GM19372 (cell line): ENCODE results near the gene ERO1B.
A peak's percentile ranks its signal among the peaks of the same experiment; 100 is the strongest.
"Not testable (repeated sequence)": the region's sequence is repeated elsewhere in the genome, so short reads cannot be mapped to it uniquely, and the experiment has no call there.

ENCODE experiments used
- ATAC-seq: cut with Tn5 transposase; IDR thresholded peaks from one replicate; pipeline ENCODE4 v1.9.1; 2021; ENCODE audit warnings: mild to moderate bottlenecking, low read depth, moderate library complexity; ENCODE audit not compliant: unreplicated experiment

The ERO1B gene

DNA sequence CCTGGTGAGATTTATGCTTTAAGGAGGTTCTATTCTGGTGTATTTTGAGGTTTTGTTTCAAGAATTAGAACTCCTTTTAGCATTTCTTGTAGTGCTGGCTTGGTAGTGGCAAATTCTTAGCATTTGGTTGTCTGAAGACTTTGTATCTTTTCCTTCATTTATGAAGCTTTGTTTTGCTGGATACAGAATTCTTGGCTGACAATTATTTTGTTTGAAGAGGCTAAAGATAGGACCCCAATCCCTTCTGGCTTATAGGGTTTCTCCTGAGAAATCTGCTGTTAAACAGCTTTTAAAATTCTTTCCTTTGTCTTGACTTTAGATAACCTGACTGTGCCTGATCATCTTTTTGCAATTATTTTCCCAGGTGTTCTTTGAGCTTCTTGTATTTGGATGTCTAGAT lies 80.8 kb downstream of the ERO1B start:
- no peak for ATAC-seq

GRCh38 chr1:236193184-236193583 lies 88.6 kb downstream of the ERO1B start:
- no peak for ATAC-seq

DNA sequence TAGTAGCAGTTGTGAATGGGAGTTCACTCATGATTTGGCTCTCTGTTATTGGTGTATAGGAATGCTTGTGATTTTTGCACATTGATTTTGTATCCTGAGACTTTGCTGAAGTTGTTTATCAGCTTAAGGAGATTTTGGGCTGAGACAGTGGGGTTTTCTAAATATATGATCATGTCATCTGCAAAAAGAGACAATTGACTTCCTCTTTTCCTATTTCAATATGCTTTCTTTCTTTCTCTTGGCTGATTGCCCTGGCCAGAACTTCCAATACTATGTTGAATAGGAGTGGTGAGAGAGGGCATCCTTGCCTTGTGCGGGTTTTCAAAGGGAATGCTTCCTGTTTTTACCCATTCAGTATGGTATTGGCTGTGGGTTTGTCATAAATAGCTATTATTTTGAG lies 93.7 kb downstream of the ERO1B start:
- not testable (repeated sequence) for ATAC-seq

DNA sequence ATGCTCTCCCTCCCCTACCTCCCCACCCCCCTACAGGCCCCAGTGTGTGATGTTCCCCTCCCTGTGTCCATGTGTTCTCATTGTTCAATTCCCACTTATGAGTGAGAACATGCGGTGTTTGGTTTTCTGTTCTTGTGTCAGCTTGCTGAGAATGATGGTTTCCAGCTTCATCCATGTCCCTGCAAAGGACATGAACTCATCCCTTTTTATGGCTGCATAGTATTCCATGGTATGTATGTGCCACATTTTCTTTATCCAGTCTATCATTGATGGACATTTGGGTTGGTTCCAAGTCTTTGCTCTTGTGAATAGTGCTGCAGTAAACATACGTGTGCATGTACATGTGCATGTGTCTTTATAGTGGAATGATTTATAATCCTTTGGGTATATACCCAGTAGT lies 95.3 kb downstream of the ERO1B start:
- ATAC-seq, result not testable (repeated sequence)

GRCh38 chr1:236185687-236186086 lies 96.1 kb downstream of the ERO1B start:
- no peak for ATAC-seq

DNA sequence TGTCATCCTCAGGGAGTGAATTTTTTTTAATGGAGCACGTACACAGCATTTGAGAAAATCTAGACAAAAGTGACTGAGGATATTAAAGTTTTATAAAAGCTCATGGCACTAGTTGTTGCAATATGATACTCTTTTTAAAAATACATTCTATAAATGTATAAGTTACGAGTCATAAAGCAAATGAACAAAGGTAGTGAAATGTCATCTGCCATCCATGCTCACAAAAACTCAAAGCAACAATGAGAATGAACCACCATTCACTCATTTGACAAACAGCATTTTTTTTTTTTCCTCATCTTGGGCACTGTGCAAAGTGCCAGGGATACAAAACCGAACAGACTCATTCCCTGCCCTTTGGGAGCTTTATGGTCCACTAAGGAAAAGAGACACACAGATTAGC lies 100.7 kb downstream of the ERO1B start:
- no peak for ATAC-seq

- ATAC-seq, result no peak
Observed at GRCh38 chr1:236179634-236180033, 102.1 kb downstream of the ERO1B start.

GRCh38 chr1:236176337-236177336 lies 105.1 kb downstream of the ERO1B start:
- ATAC-seq, result no peak

- peak; percentile 68 for ATAC-seq
Observed at GRCh38 chr1:236175642-236176336, 106.0 kb downstream of the ERO1B start.

DNA sequence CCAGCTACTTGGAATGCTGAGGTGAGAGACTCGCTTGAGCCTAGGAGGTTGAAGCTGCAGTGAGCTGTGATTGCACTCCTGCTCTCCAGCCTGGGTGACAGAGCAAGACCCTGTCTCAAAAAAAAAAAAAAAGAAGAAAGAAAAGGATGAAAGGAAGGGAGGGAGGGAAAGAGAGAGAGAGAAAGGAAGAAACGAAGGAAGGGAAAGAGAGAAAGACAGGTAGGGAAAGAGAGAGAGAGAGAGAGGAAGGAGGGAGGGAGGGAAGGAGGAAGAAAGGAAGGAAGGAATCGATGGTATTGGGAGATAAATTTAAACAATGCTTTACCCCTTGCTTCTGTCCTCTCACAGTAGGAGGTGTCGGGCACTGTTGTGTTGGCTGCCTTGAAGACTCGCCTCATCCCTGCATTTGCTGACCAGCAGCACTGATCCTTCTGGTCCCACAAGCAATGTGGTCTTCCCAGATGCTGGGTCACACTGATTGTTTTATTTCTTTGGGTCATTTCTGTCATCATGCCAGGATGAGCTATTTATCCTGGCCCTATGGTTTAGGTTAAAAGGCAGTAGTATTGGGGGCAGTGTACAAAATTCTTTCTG lies 108.5 kb downstream of the ERO1B start:
- ATAC-seq, result no peak

- no peak for ATAC-seq
Observed at GRCh38 chr1:236172041-236172579, 109.6 kb downstream of the ERO1B start.

DNA sequence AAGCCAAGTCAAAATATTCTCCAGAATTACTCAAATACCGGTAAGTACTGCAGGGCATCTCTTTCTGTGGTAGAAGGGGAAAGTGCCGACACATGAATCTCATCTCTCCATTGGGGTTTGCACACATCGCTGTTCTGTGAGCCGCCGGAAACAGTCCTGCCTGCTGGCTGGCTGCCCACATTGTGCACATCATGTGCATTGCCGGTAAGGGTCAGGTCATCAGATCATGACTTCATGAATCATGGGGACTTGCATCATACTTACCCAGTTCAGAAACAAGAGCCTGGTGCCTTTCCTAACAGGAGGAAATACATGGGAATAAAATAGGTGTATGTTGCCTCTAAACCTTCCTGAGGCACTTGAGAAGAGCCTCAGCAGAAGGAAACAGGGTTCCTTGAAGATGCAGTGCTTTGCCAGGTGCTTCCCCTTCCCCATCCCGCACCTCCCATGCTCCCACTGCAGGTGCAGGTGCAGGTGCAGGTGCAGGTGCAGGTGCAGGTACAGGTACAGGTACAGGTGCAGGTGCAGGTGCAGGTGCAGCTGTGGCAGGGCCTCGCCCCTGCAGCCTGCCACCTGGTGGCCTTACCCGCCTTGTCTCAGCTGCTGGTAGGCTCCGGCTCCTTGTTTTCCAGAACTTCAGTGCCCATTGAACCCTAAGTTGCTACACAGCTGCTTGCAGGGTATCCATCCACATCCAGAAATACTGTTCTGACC lies 112.9 kb downstream of the ERO1B start:
- no peak for ATAC-seq

- ATAC-seq, result no peak
Observed at GRCh38 chr1:236167578-236167977, 114.2 kb downstream of the ERO1B start.

DNA sequence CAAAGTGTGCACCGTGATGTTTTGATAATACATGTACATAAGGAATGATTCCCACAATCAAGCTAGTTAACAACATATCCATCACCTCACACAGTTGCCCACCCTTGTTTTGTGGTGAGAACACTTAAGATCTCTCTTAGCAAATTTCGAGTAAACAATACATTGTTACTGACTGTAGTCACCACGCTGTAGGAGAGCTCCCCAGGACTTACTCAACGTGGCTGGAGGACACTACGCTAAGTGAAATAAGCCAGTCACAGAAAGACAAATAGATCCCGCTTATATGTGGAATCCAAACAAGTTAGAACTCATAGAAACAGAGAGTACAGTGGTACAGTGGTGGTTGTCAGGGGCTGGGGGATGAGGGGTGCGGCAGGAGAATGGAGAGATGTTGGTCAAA lies 114.6 kb downstream of the ERO1B start:
- ATAC-seq, result no peak

DNA sequence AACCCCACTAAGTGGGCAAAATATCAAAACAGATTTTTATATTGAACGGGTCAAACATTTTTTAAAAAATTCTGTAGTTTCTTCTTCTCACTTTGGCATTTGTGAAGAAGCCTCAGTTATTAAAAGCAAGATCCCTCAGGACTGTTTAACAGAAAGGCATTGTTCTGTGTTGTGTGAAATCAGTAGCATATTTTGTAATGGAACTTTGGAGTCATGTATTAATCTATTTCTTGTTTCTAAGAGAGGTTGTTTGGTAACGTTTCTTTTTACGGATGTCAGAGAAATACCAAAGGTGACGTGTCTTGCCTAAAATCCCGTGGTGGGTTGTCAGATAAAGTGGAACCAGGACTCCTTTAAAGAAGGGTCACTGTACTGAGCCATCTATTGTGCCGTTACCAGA lies 115.7 kb downstream of the ERO1B start:
- no peak for ATAC-seq
